Naive thymus-derived CD8-positive, alpha-beta T cell (primary cell): ENCODE data around the gene CALN1. TPM values are rescaled to one million over a fixed set of nuclear protein-coding genes. Genes with fewer than 3 reads are reported as not detected.
"Not testable (repeated sequence)": the region's sequence is repeated elsewhere in the genome, so short reads cannot be mapped to it uniquely, and the experiment has no call there.

Experiments used
- ATAC-seq, 2 donors: fragments of 150-1000 bp; cut with Tn5 transposase in 1 of 2; sonication (Bioruptor Pico), chemical (Tn5 transposase) in 1 of 2; 1 replicate in 1 of 2; 2 replicates in 1 of 2; pipeline ENCODE4 v1.10.0; 2021; ENCODE audit warnings: mild to moderate bottlenecking in 2 of 2, moderate library complexity in 2 of 2
- POLR2A ChIA-PET: fragments of 350-600 bp; sonication (Branson Sonifier 250); formaldehyde crosslinking; loops from one replicate; lab custom pipeline; 2021; ENCODE audit warnings: antibody characterized with exemption; lab: Charles Lee
- DNase-seq, 10 donors: peaks; one replicate each; pipeline versions ENCODE4 v3.0.0 to v3.0.0-alpha.2; 2020 to 2022
- H3K27ac Mint-ChIP-seq, 10 donors: one replicate each; pipeline ENCODE4 v1.8.0; 2020 to 2022; ENCODE audit warnings: mild to moderate bottlenecking in 10 of 10, mixed read lengths in 10 of 10, moderate library complexity in 4 of 10, inconsistent platforms in 1 of 10
- H3K27me3 Mint-ChIP-seq, 5 donors: one replicate each; pipeline ENCODE4 v1.8.0; 2021 to 2022; ENCODE audit warnings: mixed read lengths in 5 of 5
- H3K36me3 Mint-ChIP-seq, 3 donors: one replicate each; pipeline ENCODE4 v1.8.0; 2020 to 2022; ENCODE audit warnings: mixed read lengths in 3 of 3, mild to moderate bottlenecking in 2 of 3, inconsistent platforms in 1 of 3
- H3K4me1 Mint-ChIP-seq, 4 donors: one replicate each; pipeline ENCODE4 v1.8.0; 2021 to 2022; ENCODE audit warnings: mixed read lengths in 4 of 4
- H3K4me3 Mint-ChIP-seq, 10 donors: one replicate each; pipeline ENCODE4 v1.8.0; 2020 to 2022; ENCODE audit warnings: mild to moderate bottlenecking in 10 of 10, mixed read lengths in 10 of 10, moderate library complexity in 6 of 10, inconsistent platforms in 1 of 10
- H3K9me3 Mint-ChIP-seq, 9 donors: one replicate each; pipeline ENCODE4 v1.8.0; 2020 to 2022; ENCODE audit warnings: mixed read lengths in 9 of 9, mild to moderate bottlenecking in 3 of 9, inconsistent platforms in 1 of 9, moderate library complexity in 1 of 9
- polyA plus RNA-seq, 3 donors: library from polyadenylated mRNA; unstranded; fragments of 300-500 nt; fragmentation: Illumina TruSeq; gene quantifications; one replicate each; pipeline ENCODE4 v1.2.3, GENCODE V29; 2021
- total RNA-seq, 8 experiments: library from RNA in 2 of 8; stranded (reverse) in 2 of 8; gene quantifications; one replicate each; pipeline ENCODE4 v1.2.3 and lab custom pipeline; 2021 to 2026

The CALN1 gene
- total and polyA plus RNA-seq, 5 experiments from 2014 or later: 0.15 TPM; not detected in 4

DNA sequence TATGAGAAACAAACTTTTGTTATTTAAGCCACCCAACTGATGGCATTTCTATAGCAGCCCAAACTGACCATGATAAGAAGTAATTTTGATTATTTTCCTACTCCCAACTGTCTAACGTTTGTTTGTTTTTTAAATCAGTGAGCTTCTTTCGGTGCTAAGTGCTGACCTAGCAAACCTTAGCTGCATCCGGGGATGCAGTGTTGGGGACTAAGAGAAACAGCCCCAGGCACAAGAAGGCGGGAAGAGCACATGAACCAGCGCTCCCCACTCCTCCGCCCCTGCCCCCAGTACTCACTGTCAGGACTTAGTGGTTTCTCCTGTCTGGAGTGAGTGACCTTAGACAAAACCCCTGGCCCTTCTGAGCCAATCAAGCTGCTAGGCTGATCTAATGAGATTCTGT is 168.8 kb downstream of the CALN1 start:
- peaks cover 0 to 2% (median 1%) of the 10 kb centered on the region in 3 donors for H3K36me3 Mint-ChIP-seq
- H3K4me1 Mint-ChIP-seq: no peaks in the 10 kb centered on the region
- POLR2A ChIA-PET: no interaction called here
- H3K4me3 Mint-ChIP-seq: no peak overlapping the region
- peaks cover 0 to 2% (median 0%) of the 10 kb centered on the region in 5 donors for H3K27me3 Mint-ChIP-seq
- DNase-seq (no peak), ATAC-seq (no peak)
- no peak overlapping the region for H3K27ac Mint-ChIP-seq
- H3K9me3 Mint-ChIP-seq: peaks cover 0 to 17% (median 5%) of the 10 kb centered on the region in 9 donors

GRCh38 chr7:72235351-72235750 is 176.8 kb downstream of the CALN1 start:
- POLR2A ChIA-PET: no interaction called here
- Mint-ChIP-seq H3K27ac (no peak overlapping the region), H3K4me1 (no peaks in the 10 kb centered on the region), H3K27me3 (no peaks in the 10 kb centered on the region), H3K36me3 (no peaks in the 10 kb centered on the region), H3K9me3 (peaks cover 0 to 10% (median 3%) of the 10 kb centered on the region in 9 donors), H3K4me3 (no peak overlapping the region)
- DNase-seq (no peak), ATAC-seq (no peak)

DNA sequence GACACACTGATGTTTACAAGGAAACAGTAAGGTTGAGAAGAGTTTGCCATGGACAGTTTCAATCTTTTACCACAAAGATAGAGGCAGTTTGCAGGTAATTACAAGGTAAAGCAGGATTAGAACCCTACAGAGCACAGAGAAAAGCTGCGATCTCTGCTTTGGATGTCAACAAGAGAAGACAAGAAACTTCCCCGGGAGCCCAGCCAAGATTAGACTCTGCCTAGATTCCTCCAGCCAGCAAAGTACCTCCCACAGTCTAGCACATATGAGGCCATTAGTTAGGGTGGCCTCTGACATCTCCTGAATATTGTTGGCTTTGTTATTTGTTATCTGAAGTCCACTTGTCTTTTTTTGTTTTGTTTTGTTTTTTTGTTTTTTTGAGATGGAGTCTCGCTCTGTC is 178.1 kb downstream of the CALN1 start:
- ATAC-seq (no peak), DNase-seq (no peak)
- H3K27me3 Mint-ChIP-seq: no peaks in the 10 kb centered on the region
- POLR2A ChIA-PET: no interaction called here
- no peak overlapping the region for H3K27ac Mint-ChIP-seq
- no peak overlapping the region for H3K4me3 Mint-ChIP-seq
- H3K4me1 Mint-ChIP-seq: no peaks in the 10 kb centered on the region
- H3K9me3 Mint-ChIP-seq: peaks cover 0 to 10% (median 6%) of the 10 kb centered on the region in 9 donors
- no peaks in the 10 kb centered on the region for H3K36me3 Mint-ChIP-seq

DNA sequence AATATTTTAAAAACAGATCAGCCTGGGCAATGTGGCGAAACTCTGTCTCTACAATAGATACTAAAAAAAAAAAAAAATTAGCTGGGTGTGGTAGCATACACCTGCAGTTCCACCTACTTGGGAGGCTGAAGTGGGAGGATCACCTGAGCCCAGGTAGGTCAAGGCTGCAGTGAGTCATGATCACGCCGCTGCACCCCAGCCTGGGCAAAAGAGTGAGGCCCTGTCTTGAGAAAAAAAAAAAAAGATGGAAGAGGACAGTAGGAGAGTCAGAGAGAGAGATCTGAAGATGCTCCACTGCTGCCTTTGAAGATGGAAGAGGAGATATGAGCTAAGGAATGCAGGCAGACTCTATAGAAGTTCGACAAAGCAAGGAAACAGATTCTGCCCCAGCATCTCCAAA is 181.9 kb downstream of the CALN1 start:
- Mint-ChIP-seq H3K27ac (no peak overlapping the region), H3K36me3 (no peaks in the 10 kb centered on the region), H3K27me3 (no peaks in the 10 kb centered on the region), H3K9me3 (peaks cover 0 to 10% (median 6%) of the 10 kb centered on the region in 9 donors), H3K4me3 (no peak overlapping the region), H3K4me1 (no peaks in the 10 kb centered on the region)
- POLR2A ChIA-PET: no interaction called here
- ATAC-seq: no peak
- DNase-seq: no peak

- ATAC-seq (no peak), DNase-seq (no peak)
- Mint-ChIP-seq H3K4me3 (no peak overlapping the region), H3K9me3 (peaks cover 0 to 8% (median 5%) of the 10 kb centered on the region in 9 donors), H3K27ac (no peak overlapping the region), H3K36me3 (no peaks in the 10 kb centered on the region), H3K4me1 (no peaks in the 10 kb centered on the region), H3K27me3 (no peaks in the 10 kb centered on the region)
- POLR2A ChIA-PET: no interaction called here
Measured at GRCh38 chr7:72223351-72223750, 188.8 kb downstream of the CALN1 start.

DNA sequence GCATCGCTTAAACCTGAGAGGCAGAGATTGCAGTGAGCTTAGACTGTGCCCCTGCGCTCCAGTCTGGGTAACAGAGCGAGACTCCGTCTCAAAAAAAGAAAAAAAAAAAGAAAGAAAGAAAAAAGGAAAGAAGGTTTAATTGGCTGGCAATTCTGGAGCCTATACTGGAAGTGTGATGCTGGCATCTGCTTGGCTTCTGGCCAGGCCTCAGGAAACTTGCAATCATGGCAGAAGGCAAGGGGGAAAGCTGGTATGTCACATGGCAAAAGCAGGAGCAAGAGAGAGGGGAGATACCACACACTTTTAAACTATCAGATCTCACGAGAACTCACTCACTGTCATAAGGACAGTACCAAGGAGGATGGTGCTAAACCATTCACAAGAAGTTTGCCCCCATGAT is 190.0 kb downstream of the CALN1 start:
- H3K36me3 Mint-ChIP-seq: no peaks in the 10 kb centered on the region
- DNase-seq: no peak
- no peak overlapping the region for H3K27ac Mint-ChIP-seq
- no peak for ATAC-seq
- H3K27me3 Mint-ChIP-seq: no peaks in the 10 kb centered on the region
- no peaks in the 10 kb centered on the region for H3K4me1 Mint-ChIP-seq
- no peak overlapping the region for H3K4me3 Mint-ChIP-seq
- POLR2A ChIA-PET: no interaction called here
- H3K9me3 Mint-ChIP-seq: peaks cover 0 to 9% (median 5%) of the 10 kb centered on the region in 9 donors

DNA sequence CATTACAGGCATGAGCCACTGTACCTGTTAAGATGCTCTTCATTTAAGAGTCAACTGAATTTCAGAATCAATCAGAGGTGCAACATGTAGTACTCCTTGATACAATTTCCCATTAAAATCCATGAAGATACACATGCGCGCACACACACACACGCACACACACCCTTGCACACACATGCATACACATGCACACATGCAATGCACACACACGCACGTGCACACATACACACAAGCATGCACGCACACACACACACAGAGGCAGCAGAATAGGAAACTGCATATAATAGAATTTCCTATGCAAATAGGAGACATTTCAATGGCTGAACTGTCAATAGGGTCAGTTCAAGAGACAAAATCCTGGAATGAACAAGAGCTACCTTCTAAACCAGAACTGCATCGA is 192.6 kb downstream of the CALN1 start:
- DNase-seq: no peak
- POLR2A ChIA-PET: no interaction called here
- no peak overlapping the region for H3K4me3 Mint-ChIP-seq
- peaks cover 0 to 2% (median 0%) of the 10 kb centered on the region in 5 donors for H3K27me3 Mint-ChIP-seq
- H3K9me3 Mint-ChIP-seq: peaks cover 0 to 10% (median 5%) of the 10 kb centered on the region in 9 donors
- no peaks in the 10 kb centered on the region for H3K36me3 Mint-ChIP-seq
- no peak overlapping the region for H3K27ac Mint-ChIP-seq
- no peaks in the 10 kb centered on the region for H3K4me1 Mint-ChIP-seq
- no peak for ATAC-seq

GRCh38 chr7:72217151-72217550 is 195.0 kb downstream of the CALN1 start:
- ATAC-seq: no peak

DNA sequence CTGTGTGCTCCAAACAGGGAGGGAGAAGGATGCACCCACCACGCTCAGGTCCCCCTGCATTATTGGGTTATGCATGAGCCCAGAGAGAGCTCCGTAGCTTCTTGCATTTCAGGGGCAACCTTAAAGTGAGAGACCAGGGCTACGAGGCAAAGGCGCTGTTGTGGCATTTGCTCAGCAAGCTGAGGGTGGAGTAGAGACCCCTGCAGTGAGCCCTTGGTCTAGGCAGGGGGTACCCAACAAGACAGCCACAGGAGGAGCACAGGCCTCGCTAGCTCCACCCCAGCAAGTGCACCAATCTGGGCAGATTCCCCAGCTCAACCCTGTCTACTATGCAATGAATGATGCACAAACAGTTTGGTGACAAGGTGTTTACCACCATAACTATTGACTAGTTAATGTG is 198.4 kb downstream of the CALN1 start:
- H3K27me3 Mint-ChIP-seq: peaks cover 0 to 21% (median 10%) of the 10 kb centered on the region in 5 donors
- no peak overlapping the region for H3K4me3 Mint-ChIP-seq
- H3K9me3 Mint-ChIP-seq: peaks cover 0 to 27% (median 7%) of the 10 kb centered on the region in 9 donors
- no peak for ATAC-seq
- peaks cover 0 to 7% (median 2%) of the 10 kb centered on the region in 3 donors for H3K36me3 Mint-ChIP-seq
- H3K4me1 Mint-ChIP-seq: no peaks in the 10 kb centered on the region
- DNase-seq: no peak
- H3K27ac Mint-ChIP-seq: no peak overlapping the region
- POLR2A ChIA-PET: no interaction called here

More at GRCh38 chr7:72217151-72217550, 195.0 kb downstream of the CALN1 start:
- no peak for DNase-seq
- Mint-ChIP-seq H3K4me3 (no peak overlapping the region), H3K9me3 (peaks cover 0 to 8% (median 3%) of the 10 kb centered on the region in 9 donors), H3K27me3 (peaks cover 0 to 2% (median 0%) of the 10 kb centered on the region in 5 donors), H3K4me1 (no peaks in the 10 kb centered on the region), H3K27ac (no peak overlapping the region), H3K36me3 (no peaks in the 10 kb centered on the region)
- POLR2A ChIA-PET: no interaction called here

- Mint-ChIP-seq H3K36me3 (peaks cover 0 to 7% (median 2%) of the 10 kb centered on the region in 3 donors), H3K4me1 (no peaks in the 10 kb centered on the region), H3K27me3 (peaks cover 0 to 21% (median 10%) of the 10 kb centered on the region in 5 donors), H3K9me3 (peaks cover 0 to 27% (median 4%) of the 10 kb centered on the region in 9 donors), H3K4me3 (no peak overlapping the region), H3K27ac (no peak overlapping the region)
- POLR2A ChIA-PET: no interaction called here
- ATAC-seq (no peak), DNase-seq (no peak)
Measured at GRCh38 chr7:72213081-72213480, 199.1 kb downstream of the CALN1 start.

DNA sequence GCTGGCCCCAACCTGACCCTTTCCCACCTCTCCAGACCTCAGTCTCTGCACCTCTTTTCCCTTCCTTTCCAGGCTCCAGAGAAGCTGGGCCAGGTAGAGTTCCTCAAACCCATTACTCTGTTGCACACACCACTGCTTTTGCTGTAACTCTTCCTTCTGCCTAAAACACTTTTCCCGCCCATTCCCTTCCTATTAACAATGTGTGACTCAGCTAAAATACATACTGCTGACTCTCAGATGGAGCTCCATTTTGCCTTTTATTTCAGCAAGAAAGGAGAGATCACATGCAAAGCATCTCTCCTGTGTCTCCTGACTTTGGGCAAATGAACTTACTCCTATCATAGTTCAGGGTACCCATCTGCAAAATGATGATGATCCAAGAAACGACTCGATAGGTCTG is 201.0 kb downstream of the CALN1 start:
- H3K4me3 Mint-ChIP-seq: no peak overlapping the region

DNA sequence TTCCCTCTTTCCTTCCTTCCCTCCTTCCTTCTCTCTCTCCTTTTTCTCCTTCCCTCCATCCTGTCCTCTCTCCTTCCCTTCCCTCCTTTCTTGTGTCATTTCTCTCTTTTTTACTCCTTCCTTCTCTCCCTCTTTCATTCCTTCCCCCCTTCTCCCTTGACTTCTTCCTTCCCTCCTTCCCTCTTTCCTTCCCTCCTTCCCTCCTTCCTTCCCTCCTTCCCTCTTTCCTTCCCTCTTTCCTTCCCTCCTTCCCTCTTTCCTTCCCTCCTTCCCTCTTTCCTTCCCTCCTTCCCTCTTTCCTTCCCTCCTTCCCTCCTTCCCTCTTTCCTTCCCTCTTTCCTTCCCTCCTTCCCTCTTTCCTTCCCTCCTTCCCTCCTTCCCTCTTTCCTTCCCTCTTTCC is 203.1 kb downstream of the CALN1 start:
- H3K27ac Mint-ChIP-seq, DNase-seq, H3K4me1 Mint-ChIP-seq, H3K36me3 Mint-ChIP-seq, ATAC-seq, H3K4me3 Mint-ChIP-seq, POLR2A ChIA-PET: not testable (repeated sequence)
- H3K27me3 Mint-ChIP-seq: peaks cover 0 to 21% (median 8%) of the 10 kb centered on the region in 5 donors
- H3K9me3 Mint-ChIP-seq: peaks cover 3 to 27% (median 4%) of the 10 kb centered on the region in 9 donors

More for the DNA sequence above, 201.0 kb downstream of the CALN1 start:
- Mint-ChIP-seq H3K4me1 (no peaks in the 10 kb centered on the region), H3K27ac (no peak overlapping the region), H3K9me3 (peaks cover 0 to 27% (median 4%) of the 10 kb centered on the region in 9 donors), H3K36me3 (peaks cover 0 to 7% (median 2%) of the 10 kb centered on the region in 3 donors), H3K27me3 (peaks cover 0 to 21% (median 10%) of the 10 kb centered on the region in 5 donors)
- no peak for DNase-seq
- POLR2A ChIA-PET: no interaction called here
- ATAC-seq: no peak

DNA sequence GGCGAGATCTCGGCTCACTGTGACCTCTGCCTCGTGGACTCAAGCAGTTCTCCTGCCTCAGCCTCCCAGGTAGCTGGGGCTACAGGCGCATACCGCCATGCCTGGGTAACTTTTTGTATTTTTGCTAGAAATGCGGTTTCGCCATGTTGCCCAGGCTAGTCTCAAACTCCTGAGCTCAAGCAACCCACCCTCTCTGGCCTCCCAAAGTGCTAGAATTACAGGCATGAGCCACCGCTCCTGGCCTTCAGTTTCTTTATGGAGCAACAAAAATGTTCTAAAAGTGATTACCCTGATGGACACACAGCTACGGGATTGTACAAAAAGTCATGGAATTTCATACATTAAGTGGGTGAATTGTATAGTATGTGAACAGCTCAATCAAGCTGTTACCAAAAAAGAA is 216.0 kb downstream of the CALN1 start:
- Mint-ChIP-seq H3K27ac (no peak overlapping the region), H3K27me3 (peaks cover 0 to 2% (median 0%) of the 10 kb centered on the region in 5 donors)

DNA sequence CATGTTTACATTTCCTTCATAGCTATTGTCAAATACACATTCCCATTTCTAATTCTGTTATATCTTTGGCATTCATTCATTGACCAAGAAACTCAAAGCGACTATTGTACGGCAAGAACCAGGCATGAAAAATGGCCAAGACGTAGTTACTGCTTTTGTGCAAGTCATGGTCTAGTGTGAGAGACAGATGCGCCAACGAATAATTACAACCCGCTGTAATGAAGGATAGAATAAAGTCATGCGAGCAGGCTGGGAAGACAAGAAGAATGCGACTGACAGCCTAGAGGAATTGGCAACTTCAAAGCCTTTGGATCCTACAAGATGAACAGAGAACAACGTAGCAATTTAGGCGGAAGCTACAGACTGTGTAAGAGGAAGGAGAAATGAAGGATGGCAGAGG is 221.2 kb downstream of the CALN1 start:
- Mint-ChIP-seq H3K4me3 (no peak overlapping the region), H3K9me3 (peaks cover 0 to 18% (median 4%) of the 10 kb centered on the region in 9 donors), H3K4me1 (no peaks in the 10 kb centered on the region), H3K27me3 (peaks cover 0 to 4% (median 0%) of the 10 kb centered on the region in 5 donors), H3K36me3 (no peaks in the 10 kb centered on the region), H3K27ac (no peak overlapping the region)
- no peak for DNase-seq
- POLR2A ChIA-PET: no interaction called here
- no peak for ATAC-seq

More for the DNA sequence above, 216.0 kb downstream of the CALN1 start:
- H3K36me3 Mint-ChIP-seq: no peaks in the 10 kb centered on the region
- peaks cover 0 to 10% (median 2%) of the 10 kb centered on the region in 9 donors for H3K9me3 Mint-ChIP-seq
- POLR2A ChIA-PET: no interaction called here
- H3K4me3 Mint-ChIP-seq: no peak overlapping the region
- H3K4me1 Mint-ChIP-seq: no peaks in the 10 kb centered on the region
- DNase-seq (no peak), ATAC-seq (no peak)
